EH (cell line): ENCODE results near the gene SLC43A3.

Experiments
- DNase-seq: peaks from one replicate; pipeline ENCODE4 v3.0.0-alpha.2; 2015; ENCODE audit warnings: low read depth

Gene SLC43A3

GRCh38 chr11:57427727-57428082, 784 bp upstream of the SLC43A3 start:
- no peak for DNase-seq

- DNase-seq, result peak; percentile 29
Observed at GRCh38 chr11:57426439-57426928, 437 bp downstream of the SLC43A3 start.

GRCh38 chr11:57425565-57426438, 1.1 kb downstream of the SLC43A3 start:
- peak; percentile 47 for DNase-seq

GRCh38 chr11:57424792-57425564, 1.9 kb downstream of the SLC43A3 start:
- peak; percentile 90 for DNase-seq

- DNase-seq, result no peak
Observed at GRCh38 chr11:57424137-57424791, 2.7 kb downstream of the SLC43A3 start.

GRCh38 chr11:57422669-57423068, 4.3 kb downstream of the SLC43A3 start:
- DNase-seq, result no peak

- no peak for DNase-seq
Observed at GRCh38 chr11:57421805-57422204, 5.1 kb downstream of the SLC43A3 start.

- no peak for DNase-seq
Observed at GRCh38 chr11:57421066-57421465, 5.9 kb downstream of the SLC43A3 start.

- no peak for DNase-seq
Observed at GRCh38 chr11:57419146-57419545, 7.8 kb downstream of the SLC43A3 start.

- no peak for DNase-seq
Observed at GRCh38 chr11:57418131-57418530, 8.8 kb downstream of the SLC43A3 start.

- DNase-seq, result no peak
Observed at GRCh38 chr11:57417056-57417455, 9.9 kb downstream of the SLC43A3 start.

- DNase-seq, result no peak
Observed at GRCh38 chr11:57416436-57416835, 10.5 kb downstream of the SLC43A3 start.

GRCh38 chr11:57414612-57415212, 12.2 kb downstream of the SLC43A3 start:
- DNase-seq, result no peak

GRCh38 chr11:57413681-57414080, 13.2 kb downstream of the SLC43A3 start:
- no peak for DNase-seq

- DNase-seq, result peak; percentile 85
Observed at GRCh38 chr11:57410287-57410686, 16.6 kb downstream of the SLC43A3 start.

- no peak for DNase-seq
Observed at GRCh38 chr11:57409321-57410100, 17.4 kb downstream of the SLC43A3 start.

GRCh38 chr11:57408771-57409170, 18.1 kb downstream of the SLC43A3 start:
- no peak for DNase-seq

GRCh38 chr11:57407941-57408475, 18.9 kb downstream of the SLC43A3 start:
- DNase-seq, result no peak

- no peak for DNase-seq
Observed at GRCh38 chr11:57407010-57407920, 19.7 kb downstream of the SLC43A3 start.

GRCh38 chr11:57406337-57406904, 20.5 kb downstream of the SLC43A3 start:
- DNase-seq, result no peak
